GM03348 (cell line): ENCODE data around the gene CYP2U1.

Experiments
- DNase-seq: peaks from one replicate; pipeline ENCODE4 v3.0.0; 2012; ENCODE audit warnings: low spot score

Gene CYP2U1

DNA sequence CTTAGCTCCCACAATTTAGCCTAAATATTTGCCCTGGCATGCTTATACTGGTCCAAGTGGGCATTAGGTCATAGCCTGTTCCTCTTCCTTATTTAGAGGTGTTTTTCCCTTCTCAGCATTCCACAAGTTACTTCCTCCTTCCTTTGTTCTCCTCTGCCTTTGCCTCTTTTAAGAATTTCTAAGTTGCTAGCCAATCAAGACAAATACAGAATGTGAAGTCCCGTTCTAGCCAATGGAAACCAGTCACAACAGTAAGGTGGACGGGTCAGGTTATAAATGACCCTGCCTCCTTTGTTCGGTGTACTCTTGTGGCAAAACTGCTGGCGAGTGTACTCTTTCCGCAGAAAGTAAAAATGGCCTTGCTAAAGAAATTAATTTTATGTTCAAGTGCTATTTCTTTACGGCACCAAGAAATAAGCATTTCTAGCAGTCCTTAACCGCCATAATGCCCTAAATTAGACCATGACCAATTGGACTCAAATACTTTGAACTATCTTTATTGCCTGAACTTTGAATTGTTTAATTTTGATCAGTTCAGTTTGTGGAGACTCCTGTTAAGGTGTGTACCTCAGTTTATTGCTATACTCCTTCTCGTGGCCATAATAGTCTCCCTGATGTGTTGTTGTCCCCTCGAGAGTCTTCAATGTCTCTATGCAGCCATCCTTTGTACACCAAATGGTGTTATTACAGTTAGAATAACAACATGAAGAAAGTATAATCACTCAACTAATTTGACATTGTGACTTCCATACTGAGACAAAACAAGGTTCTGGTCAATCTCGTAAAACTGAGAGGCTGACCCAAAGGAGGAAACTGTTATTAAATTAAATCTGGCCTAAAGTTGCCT, 56.8 kb downstream of the CYP2U1 start:
- no peak for DNase-seq

DNA sequence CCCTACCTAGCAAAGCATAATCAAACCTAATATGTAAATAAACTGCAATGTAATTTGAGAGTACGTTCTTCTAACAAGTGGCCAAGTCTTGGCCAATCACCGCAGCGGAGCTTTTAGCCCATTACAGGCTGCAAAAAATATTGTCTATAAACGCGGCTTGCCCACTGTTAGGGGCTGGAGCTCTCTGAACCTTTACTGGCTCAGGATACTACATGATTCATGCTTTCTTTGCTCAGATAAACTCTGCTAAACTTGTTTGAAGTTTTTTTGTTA, 57.4 kb downstream of the CYP2U1 start:
- DNase-seq = no peak

DNA sequence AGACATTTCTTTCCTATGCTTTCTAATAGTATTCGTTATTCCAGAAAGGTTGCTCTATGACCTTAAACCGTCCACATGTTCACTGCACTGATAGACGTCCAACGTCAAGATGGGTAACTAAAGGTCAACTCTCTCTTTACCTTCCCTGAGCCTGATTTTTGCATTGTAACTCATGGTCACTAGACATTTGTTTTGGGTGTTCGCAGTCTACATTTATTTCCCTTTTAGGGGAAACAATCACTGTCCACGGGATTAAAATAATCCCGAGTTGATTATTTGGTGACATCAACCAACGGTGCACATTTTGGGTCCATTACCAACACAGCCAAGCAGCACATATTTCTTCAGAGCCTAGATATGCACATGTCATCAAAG, 57.8 kb downstream of the CYP2U1 start:
- no peak for DNase-seq

DNA sequence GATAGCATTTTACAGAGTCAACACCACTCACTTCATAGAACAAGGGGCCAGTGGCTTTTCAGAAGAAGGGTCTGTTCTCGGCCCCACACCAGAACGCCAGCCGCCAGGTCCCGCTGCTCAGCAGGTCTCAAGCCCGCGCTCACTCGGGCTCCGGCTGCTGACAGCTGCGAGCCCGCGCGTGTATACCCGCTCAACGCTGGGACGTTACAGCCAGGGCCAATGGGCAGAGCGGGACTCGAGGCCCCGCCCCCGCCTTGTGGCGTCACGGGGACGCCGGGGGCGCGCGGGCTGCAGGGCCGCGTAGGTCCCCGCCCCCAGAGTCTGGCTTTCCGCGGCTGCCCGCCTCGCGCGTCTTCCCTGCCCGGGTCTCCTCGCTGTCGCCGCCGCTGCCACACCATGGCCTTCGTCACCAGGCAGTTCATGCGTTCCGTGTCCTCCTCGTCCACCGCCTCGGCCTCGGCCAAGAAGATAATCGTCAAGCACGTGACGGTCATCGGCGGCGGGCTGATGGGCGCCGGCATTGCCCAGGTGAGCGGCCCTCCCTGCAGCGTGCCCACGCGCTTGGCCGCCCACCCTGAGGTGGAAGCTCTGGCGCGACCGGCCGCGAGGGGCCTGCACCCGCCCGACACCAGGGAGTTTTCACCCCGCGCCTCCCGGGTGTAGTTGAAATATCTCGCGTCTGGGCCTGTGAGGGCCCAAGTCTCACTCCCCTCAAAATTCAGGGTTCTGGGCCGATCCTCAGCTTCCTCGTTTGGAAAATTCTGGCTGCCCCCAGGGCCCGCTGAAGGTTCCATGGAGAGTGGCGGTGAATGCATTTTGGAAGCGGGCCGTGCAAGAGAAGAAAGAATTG, 58.4 kb downstream of the CYP2U1 start, which contains the start of gene HADH:
TSS of gene HADH (plus strand) at position 353 of the 850 bp plus-strand sequence. CDS start at position 397, 44 bp downstream.
- DNase-seq = peak; percentile 99

DNA sequence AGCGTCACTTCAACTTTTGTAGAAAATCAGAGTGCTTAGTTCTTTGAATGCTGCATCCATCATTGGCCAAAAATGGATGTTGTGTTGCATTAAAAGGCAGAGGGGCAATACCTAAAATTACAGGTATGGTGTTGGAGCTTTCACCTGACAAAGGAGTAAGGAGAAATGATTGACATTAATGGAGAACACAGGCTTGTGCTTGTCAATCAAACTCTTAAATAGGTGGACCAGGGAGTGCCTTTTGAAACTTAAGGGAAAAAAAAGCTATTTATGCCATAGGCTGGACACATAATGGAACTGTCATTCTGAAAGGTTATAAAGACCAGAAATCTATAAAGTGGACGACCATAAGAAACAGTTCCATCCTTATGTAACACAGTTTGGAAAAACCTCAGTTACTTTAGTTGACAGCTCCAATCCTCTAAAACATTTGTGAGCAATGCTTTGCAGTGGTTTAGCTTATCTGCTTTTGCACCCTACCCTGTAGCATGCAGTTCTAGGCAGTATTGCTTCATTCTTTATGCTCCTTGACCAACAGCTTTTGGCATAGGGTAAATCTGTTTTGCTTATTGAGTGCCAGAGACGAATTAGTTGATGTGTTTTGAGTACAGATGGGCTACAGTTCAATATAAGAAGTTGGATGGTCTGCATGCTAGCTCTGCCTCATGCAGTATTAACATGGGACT, 60.7 kb downstream of the CYP2U1 start:
- DNase-seq = peak; percentile 38

DNA sequence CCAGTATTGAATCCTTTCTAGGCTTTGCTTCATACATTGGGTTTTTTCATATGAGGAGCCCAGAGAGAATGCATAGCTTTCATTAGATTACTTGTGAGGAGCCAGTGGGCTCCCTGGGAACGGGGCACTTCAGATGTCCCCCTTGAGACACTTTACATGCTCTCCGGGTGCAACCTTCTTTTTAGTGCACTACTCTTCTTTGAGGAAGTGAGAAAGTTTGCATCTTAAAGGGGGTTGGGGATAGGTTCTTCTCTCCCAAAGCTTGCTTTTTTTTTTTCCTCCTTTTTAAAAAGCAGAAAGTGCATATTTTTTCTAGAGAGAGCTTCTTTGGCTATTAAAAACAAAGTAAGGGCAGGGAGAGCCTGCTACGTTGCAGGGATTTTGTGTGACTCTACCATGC, 62.6 kb downstream of the CYP2U1 start:
- no peak for DNase-seq

DNA sequence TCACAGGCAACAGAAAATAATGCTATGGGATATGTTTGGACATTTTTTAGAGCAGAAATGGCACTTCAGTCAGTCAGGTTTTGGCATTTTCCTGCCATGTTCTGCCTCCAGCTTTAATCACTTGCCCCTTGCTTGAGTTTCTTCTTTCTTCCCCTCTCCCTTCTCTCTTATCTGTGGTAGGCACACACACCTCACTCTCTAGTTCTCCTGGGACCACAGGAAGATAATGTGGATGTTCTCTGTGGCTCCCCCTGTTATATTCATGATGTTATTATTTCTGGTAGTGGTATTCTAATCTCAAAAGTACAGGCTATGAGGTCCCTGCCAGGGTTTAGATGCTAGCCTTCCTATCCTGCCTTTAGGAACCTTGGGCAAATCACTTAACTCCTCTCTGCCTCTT, 63.5 kb downstream of the CYP2U1 start:
- no peak for DNase-seq

DNA sequence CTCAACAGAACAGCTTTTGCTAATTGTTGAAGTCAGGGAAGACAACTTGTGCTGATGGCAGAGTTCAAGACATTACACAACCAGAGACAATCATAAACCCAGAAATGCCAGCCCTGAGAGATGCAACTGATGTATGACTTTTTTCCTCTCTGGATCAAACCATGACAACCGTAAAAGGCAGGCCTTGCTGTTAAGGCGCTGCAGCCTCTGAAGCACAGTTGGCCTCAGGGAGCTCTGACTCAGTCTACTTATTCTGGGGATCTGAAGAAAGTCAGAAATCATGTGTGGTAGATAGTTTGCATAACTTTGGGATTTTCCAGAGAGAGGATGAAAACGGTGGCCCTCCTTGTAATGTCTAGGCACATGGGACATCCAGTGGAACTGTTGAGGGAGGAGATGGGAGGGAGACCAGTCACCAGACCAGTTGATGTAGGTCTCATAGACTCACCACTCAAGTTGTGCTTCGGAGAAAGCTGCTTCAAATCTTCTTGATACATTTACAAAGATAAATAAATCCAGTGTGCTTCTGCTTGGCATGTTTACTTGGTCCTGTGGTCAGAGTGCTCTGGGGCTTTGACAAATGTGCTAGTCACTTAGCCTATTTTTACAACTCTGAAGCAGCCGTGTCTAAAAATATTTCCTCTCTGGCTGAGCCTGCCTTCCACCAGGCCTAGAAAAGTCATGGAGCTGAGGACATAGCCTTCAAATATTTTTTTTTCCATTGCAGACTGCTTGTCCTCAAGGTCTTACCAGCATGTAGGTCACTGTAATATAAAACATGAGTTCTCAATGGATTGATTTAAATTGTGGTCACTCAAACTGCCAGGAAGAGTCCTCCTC, 65.8 kb downstream of the CYP2U1 start:
- DNase-seq = peak; percentile 57

DNA sequence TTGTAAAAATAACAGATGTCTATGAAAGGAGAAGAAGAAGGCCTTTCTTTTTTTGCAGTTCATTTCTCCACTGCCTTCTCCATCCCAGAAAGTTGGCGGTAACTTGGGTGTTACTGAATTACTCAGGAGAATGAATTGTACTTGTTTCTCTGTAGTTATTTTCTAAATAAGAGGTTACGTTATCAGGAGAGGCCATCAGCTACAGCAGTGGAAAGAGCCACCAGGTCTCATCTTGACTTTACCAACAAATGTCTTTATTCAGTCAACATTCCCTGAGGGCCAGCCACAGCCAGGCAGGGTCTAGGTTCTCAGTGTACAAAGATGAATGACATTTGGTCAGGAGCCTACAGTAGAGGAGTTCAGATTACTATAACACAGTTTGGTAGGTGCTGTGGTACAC, 66.4 kb downstream of the CYP2U1 start:
- DNase-seq = no peak

DNA sequence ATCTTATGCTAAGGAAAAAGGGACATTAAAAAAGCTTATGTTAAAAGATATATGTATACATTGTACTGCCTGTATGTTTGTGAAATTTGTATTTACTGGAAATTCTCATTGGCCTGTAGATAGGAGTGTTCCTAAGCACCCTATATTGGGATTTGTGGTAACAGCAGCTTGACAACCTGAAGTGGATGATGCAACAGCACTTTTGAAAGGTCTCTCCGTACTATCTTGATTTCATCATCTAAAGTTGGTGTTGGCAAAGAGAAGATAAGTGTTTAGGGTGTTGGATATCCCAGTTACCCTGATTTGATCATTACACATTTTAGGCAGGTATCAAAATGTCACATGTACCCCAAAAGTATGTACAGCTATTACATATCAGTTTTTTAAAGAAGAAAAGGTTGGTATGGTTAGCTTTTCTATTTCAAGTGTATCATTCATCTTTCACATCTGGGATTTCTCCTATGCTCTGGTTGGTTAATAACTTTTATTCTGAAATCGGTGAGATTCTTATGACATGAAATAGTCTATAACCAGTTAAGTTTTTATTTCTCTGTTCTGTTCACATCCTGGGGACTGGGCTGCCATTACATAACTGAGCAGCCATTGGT, 68.7 kb downstream of the CYP2U1 start:
- DNase-seq = no peak

DNA sequence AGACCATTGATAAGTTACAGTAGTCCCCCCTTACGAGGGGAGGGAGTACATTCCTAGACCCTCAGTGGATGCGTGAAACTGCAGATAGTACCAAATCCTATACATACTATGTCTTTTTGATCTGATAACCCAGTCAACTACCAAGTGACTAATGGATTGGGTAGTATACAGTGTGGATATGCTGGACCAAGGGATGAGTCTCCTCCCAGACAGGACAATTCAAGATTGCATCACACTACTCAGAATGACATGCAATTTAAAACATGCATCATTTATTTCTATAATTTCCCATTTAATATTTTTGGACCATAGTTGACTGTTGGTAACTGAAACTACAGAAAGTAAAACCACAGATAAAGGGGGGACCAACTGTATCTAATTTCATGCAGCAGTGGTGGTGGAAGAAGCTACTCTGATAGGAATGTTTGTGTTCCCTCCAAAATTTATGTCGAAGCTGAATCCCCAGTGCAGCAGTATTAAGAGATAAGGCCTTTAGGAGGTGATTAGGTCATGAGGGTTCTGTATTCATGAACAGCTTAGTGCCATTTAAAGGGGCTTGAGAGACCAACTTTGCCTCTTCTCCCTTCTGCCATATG, 70.3 kb downstream of the CYP2U1 start:
- no peak for DNase-seq
